H1 (cell line): ENCODE results near the gene TNRC6C.

ENCODE experiments used
- ATF3 ChIP-seq: IDR thresholded peaks from 2 replicates; pipeline ENCODE4 v1.6.1; 2011; ENCODE audit warnings: low read depth, mild to moderate bottlenecking, low read length; ENCODE audit not compliant: insufficient read depth
- CBX8 ChIP-seq: fragments of 300-800, 300-1000 bp; sonication (generic); IDR thresholded peaks from 2 replicates; pipeline ENCODE4 v1.7.1; 2016; ENCODE audit warnings: low read depth, low read length, borderline replicate concordance
- CTCF ChIP-seq, 3 experiments: IDR thresholded peaks; 1 replicate in 2 of 3; 2 replicates in 1 of 3; pipeline versions ENCODE4 v1.5.1 to v1.6.1; 2011; ENCODE audit warnings: low read length in 3 of 3, mild to moderate bottlenecking in 3 of 3, inconsistent platforms in 2 of 3, low read depth in 1 of 3, moderate library complexity in 1 of 3; ENCODE audit not compliant: insufficient read depth in 1 of 3; ENCODE audit errors: control extremely low read depth in 1 of 3
- JUND ChIP-seq: IDR thresholded peaks from 2 replicates; pipeline ENCODE4 v1.6.1; 2011; ENCODE audit warnings: mild to moderate bottlenecking, improper control_type of control experiment, low read length
- MAX ChIP-seq: IDR thresholded peaks from 2 replicates; pipeline ENCODE4 v1.6.1; 2012; ENCODE audit warnings: inconsistent platforms
- POLR2A ChIP-seq, 2 experiments: IDR thresholded peaks; 1 replicate in 1 of 2; 2 replicates in 1 of 2; pipeline ENCODE4 v1.6.1; 2011; ENCODE audit warnings: low read depth in 2 of 2, low read length in 2 of 2, mild to moderate bottlenecking in 2 of 2; ENCODE audit errors: control extremely low read depth in 1 of 2
- POLR2AphosphoS5 ChIP-seq: IDR thresholded peaks from 2 replicates; pipeline ENCODE4 v1.6.1; 2011; ENCODE audit warnings: low read depth, low read length
- TCF12 ChIP-seq: IDR thresholded peaks from 2 replicates; pipeline ENCODE4 v1.6.1; 2011; ENCODE audit warnings: low read depth, mild to moderate bottlenecking, low read length
- USF2 ChIP-seq: IDR thresholded peaks from 2 replicates; pipeline ENCODE4 v1.6.1; 2011; ENCODE audit warnings: low read length, improper control_type of control experiment
- TF ChIP-seq, protein P1 (sequence below): IDR thresholded peaks from 2 replicates; pipeline ENCODE4 v1.6.1; 2012; ENCODE audit warnings: low read length, inconsistent platforms

DNA sequence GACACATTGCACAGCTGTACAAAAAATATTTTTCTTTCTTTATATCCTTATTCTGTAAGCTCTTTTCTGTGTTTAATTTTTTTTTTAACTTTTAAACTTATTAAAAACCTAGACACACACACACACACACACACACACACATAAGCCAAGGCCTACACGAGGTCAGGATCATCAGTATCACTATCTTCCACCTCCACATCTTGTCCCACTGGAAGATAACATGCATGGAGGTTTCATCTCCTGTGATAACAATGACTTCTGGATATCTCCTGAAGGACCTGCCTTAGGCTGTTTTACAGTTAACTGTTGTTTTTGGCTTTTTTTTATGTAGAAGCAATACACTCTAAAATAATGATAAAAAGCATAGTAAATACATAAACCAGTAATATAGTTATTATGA lies 71.2 kb downstream of the TNRC6C start:
- TF ChIP-seq USF2 (no peak), POLR2A (IDR thresholded peaks at IDR 0.05; ENCODE audit: control extremely low read depth in 1 of 2, low read depth in 2 of 2, low read length in 2 of 2) (no peak), POLR2AphosphoS5 (no peak), JUND (no peak), TCF12 (no peak), ATF3 (no peak), CBX8 (no peak), CTCF (IDR thresholded peaks at IDR 0.05; ENCODE audit: control extremely low read depth in 1 of 3, insufficient read depth in 1 of 3, low read depth in 1 of 3, low read length in 3 of 3) (no peak), MAX (no peak)
- TF ChIP-seq, protein P1, sequence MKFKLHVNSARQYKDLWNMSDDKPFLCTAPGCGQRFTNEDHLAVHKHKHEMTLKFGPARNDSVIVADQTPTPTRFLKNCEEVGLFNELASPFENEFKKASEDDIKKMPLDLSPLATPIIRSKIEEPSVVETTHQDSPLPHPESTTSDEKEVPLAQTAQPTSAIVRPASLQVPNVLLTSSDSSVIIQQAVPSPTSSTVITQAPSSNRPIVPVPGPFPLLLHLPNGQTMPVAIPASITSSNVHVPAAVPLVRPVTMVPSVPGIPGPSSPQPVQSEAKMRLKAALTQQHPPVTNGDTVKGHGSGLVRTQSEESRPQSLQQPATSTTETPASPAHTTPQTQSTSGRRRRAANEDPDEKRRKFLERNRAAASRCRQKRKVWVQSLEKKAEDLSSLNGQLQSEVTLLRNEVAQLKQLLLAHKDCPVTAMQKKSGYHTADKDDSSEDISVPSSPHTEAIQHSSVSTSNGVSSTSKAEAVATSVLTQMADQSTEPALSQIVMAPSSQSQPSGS: no peak
